ENCODE data around the gene NAV2.

GRCh38 chr11:20102397-20102796 is 389.8 kb downstream of the NAV2 start:
- TF ChIP-seq CTCF (IDR thresholded peaks at IDR 0.05): no peak
- no peak for TF ChIP-seq POLR2AphosphoS5 (IDR thresholded peaks at IDR 0.05)
- no peak for TF ChIP-seq POLR2A (IDR thresholded peaks at IDR 0.05)
- TF ChIP-seq EP300 (IDR thresholded peaks at IDR 0.05): no peak
